HG03135 (cell line): Measurements from ENCODE around the gene ADPRM.
"Not testable (repeated sequence)": the region's sequence is repeated elsewhere in the genome, so short reads cannot be mapped to it uniquely, and the experiment has no call there.

Experiments
- ATAC-seq: cut with Tn5 transposase; IDR thresholded peaks from one replicate; pipeline ENCODE4 v1.9.1; 2021; ENCODE audit warnings: mild to moderate bottlenecking, moderate library complexity; ENCODE audit not compliant: unreplicated experiment

Gene ADPRM, protein sequence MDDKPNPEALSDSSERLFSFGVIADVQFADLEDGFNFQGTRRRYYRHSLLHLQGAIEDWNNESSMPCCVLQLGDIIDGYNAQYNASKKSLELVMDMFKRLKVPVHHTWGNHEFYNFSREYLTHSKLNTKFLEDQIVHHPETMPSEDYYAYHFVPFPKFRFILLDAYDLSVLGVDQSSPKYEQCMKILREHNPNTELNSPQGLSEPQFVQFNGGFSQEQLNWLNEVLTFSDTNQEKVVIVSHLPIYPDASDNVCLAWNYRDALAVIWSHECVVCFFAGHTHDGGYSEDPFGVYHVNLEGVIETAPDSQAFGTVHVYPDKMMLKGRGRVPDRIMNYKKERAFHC

DNA sequence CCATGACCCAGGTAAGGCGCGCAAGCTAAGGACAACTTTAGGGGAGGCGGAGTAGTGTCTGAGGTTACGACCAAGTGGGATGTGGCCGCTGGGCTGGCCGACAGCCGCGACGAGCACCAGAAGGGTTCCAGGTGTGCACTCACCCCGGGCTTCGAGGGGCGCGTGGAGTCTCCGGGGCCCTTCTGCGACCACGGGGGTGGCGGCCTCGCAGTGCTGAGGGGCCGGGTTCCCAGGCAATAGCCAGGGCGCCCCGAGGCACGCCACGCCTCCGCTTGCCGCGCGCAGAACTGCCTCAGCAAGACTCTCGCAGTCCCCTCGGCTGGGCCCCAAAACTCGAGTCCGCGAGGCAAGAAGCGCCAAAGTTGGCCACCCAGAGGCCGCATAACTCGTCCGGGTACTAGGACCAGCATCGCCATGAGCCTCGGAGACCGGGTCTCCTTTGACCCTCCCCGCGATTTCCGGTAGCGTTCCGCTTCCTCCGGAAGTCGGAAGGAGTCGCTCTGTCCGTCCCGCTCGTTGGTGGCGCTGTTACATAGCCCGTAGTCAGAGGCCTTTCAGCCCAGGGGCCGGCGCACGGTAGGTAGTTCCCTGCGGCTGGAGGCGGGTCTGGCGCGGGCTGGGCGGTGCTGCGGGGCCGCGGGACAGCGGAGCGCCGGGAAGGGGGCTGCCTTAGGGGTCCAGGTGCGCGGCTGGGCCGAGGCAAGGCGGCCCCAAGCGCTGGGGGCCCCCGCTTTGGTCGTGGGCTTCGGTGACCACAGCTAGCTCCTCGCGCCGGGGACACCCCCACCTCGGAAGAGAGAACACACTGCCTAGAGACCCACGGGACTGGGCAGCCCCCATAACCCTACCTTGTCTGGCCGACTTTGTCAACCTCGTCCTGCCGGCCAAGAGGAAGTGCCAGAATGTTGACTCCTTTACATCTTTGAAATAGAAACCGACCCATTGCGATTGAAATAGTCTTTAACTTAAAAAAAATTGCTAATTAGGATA, at the start of gene ADPRM, which contains the start of gene SCO1:
Gene ADPRM, plus strand, starts transcription at position 503 of the 990 bp plus-strand sequence. CDS start 7,333 bp downstream, outside the sequence.
Gene SCO1, minus strand, starts transcription at position 442 of the 990 bp plus-strand sequence. Its CDS starts 26 bp downstream, at position 416.
- ATAC-seq = peak; percentile 92

DNA sequence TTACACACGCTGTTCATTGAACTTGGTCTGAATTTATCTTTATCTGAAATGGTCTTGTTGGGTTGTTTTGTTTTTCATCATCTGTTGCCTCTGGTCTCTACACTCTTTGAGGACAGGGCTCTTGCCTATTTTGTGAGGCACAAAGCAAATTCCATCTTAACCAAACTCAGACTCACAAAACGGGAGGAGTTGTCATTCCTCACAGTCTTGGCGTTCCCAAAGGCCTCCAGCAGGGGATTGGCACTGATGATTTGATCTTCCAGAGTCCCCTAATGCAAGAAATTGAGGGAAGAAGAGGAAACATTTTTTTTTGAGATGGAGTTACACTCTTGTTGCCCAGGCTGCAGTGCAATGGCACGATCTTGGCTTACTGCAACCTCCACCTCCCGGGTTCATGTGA, 49.0 kb upstream of the ADPRM start:
- no peak for ATAC-seq

DNA sequence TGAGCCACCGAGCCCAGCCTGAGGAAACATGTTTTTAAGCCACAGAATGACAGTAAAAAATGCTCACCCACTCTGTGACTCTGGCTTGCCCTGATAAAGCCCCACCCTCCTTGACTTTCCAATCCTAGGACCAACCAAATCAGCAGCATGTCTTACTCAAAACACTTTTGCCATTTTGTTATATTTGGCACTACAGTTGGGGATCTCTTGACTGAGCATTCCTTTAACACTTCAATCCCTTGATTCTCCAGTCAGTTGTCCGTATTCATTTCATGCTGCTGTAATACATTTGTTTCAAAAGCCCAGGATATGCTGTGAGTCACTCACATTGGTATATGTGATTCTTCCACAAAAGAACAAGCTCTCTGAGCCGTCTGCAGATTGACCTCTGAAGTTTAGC, 48.4 kb upstream of the ADPRM start:
- no peak for ATAC-seq

DNA sequence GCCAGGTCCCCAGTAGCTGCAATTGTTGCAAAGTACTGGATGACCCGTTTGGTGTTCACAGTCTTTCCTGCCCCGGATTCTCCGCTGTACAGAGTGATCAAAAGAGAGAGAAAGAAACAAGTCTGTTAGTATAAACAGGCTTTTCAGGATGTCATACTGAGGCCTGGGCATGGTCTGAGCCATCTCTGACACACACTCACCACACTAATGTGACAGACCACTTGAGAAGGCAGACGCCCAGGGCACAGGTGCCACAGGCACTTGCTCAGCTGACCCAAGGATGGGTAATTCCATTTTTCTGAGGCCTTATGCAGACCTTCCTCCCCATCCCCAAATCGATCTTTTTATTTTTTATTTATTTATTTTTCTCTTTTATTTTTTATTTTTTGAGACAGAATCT, 47.8 kb upstream of the ADPRM start:
- ATAC-seq = no peak

DNA sequence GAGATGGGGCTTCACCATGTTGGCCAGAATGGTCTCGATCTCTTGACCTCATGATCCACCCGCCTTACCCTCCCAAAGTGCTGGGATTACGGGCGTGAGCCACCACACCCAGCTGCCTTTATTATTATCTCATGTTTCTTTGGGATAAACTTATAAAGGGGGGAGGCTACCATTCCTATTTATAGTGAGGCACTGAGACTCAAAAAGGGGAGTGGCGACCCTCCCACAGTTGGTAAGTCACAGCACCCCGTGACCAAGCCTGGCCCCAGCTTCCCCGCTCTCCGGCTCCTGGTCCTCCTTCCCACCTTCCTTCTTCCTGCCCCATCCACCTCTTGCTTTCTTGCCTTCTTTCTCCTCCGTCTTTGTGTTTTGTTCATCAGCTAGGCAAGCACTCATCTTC, 45.5 kb upstream of the ADPRM start:
- no peak for ATAC-seq

DNA sequence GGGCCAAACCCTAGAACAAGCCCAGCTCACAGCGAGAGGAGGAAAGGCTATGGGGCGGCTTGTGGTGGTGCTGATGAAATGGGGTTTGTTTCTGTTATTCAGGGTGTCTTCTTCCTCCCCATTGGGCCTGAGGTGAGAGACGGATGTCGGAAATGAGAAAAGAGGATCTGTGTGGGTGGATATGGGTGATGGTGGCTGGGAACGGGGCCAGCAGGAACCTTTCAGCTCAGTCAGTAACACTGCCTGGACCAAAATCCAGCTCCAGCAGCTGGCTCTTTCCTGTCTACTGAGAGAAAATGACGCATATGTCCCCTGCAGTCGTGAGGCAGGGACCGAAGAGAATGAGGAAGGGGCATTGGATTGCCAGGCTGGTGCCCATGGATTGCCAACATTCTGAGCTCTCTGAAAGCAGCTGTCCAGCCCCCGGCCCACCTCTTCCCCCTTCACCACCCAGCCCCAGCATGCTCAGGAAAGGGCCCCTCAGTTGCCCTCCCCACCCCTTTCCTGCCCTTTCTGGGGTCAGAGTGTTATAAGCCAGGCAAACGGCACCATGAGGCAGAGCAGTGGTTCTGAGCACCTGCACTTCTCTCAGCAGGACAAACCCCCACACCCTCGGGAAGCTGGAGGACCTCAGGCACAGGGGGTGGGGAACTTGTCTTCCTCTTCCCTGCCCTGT, 44.3 kb upstream of the ADPRM start:
- no peak for ATAC-seq

DNA sequence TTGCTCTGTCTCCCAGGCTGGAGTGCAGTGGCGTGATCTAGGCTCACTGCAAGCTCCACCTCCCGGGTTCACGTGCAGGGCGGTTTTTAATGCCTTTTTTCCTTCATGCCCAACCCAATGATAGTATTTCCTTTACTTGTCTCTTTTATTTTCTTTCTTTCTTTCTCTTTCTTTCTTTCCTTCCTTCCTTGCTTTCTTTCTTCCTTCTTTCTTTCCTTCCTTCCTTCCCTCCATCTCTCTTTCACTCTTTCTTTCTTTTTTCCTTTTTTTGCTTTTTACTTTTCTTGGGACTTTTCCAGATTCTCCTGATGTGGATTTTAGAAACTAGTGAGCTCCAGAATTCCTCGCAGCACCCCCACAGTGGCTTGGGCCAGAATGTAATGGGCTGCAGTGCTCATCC, 43.4 kb upstream of the ADPRM start:
- no peak for ATAC-seq

DNA sequence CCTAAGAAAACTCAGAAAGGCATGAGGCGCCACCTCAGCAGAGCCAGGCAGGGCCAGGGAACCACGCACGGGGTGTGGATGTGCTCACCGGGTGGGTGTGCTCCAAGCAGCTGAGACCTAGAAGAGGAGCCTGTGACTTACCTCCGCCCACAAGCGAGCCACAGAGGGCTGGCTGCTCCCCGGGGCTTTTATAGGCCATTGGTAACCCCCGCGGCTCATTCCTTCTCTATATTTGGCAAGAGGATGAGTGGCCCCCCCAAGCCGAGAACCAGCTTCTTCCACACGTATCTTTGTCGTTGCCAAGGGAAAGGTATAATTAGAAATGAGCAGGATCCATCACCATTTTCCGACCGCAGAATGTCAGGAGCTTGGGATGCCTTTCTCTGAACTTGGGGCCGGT, 40.2 kb upstream of the ADPRM start, which contains the start of gene MYH3:
Gene MYH3, minus strand, starts transcription at position 162 of the 400 bp plus-strand sequence. CDS start 2,245 bp downstream, outside the sequence.
- ATAC-seq = no peak

DNA sequence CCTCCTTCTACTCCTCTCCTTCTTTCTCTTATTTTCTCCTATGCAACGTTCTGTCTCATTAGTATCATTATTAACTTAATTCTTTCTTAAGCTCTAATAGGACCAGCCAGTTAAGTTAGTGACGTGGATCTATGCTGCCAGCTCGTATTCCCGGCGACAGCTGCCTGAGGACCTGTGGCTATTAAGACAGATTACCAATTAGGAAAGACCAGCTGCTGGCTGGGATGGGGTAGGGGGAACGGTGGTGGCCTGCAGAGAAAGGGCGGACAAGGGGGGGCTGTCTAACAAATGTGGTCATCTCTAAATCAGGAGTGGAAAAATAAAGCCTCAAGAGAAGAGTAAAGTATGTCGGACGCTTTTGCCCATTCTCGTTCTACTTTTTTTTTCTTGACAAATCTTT, 39.5 kb upstream of the ADPRM start:
- no peak for ATAC-seq

DNA sequence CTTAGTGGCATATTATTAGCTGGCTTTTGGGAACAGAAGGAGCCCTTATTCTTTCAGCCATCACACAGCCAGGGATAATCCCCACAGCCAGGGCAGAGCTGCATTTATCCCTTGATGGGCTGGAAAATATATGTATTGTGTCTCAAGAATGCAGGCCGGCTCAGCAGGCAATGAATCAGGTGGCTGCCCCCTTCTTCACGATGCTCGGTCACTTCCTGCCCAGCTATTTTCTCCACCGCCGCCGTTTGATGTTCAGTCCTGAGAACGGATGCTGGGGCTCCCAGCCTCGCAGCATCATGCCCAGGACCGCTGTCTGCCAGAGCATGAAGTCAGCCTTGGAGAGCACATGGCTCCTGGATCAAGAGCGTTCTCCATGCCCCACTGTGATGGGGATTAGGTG, 36.0 kb upstream of the ADPRM start:
- no peak for ATAC-seq

DNA sequence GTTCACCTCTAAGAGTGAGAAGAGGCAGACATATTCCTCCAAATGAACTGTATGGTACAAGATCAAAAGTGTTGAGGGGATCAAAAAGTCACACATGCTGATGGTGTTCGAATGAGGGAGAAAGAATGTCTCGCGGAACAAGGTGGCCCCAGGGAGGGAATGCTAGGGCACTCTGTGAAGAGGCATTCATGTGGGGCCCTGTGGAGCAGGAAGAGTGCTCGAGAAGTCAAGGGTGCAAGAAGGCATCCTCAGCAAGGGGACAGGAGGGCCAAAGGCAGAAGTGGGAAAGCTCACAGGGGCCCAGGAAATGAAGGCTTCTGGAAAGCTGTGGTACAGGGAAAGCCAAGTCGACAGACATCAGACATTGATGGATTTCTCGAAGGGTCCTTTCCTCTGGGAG, 34.2 kb upstream of the ADPRM start:
- no peak for ATAC-seq

DNA sequence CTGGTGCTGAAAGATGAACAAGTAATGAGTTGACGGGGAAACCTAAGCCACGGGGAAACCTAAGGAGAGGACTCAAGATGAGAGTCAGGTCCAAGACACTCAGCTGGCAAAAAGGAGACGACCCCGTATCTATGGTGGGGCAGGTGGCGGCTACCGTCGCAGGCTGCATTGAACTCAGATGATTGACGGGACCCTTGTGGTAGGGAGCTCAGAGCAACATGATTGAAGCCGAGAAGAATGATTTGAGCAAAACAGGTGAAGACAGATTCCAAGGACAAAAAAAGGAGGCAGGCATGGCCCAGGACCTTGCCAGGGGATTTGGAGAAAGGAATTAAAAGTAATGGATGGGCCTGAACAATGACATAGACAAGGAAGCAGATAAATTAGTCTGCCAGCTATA, 32.8 kb upstream of the ADPRM start:
- no peak for ATAC-seq

DNA sequence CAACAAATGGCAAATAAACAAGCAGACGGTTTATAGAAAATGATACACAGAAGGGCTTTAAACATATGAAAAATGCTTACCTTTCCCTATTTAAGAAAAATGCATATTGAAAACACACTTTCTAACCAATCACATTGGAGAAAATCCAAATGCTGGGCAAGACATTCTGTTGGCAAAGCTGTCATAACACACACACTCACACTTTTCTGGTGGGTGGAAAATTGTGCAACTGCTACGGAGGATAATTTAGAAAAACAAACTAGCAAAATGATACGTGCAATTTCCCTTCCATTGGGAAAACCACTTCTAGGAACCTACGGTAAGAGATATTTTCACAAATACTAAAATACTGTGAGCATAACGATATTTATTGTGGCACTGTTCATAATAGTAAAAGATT, 30.5 kb upstream of the ADPRM start:
- ATAC-seq = no peak

DNA sequence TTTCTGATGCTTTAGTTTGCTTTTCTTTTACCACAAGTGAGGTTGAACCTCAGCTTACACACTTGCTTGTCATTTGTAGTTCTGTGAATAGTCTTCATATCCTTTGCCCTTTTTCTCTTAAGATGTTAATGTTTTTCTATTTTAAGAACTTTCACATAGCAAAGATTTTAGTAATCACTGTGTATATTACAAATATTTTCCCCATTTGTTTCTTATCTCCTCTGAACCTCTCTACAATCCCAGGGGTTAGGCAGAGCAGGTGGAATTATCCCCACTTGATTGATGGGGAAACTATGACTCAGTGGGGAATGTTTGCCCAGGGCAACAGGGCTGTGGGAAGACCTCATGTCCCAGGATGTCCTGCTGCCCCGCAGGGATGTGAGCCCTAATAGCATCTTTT, 28.6 kb upstream of the ADPRM start:
- ATAC-seq = no peak

DNA sequence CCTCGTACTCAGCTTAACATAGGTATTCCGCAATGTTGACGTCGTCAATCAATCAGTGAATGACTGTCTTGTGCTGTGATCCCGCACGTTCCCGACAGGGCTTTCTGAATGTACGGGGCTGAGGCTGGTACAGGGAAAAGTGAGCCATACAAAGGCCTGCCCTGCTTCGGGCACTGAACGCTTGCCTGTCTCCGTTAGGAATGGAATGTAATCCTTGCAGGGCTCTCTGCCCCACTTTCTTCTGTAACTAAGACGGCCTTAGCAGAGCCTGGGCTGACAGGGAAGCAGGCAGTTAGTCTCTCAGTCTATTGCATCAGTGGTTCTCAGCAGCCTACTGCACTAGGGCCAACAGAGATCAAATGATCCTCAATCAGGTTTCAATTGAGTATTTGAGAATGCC, 24.1 kb upstream of the ADPRM start:
- ATAC-seq = no peak

DNA sequence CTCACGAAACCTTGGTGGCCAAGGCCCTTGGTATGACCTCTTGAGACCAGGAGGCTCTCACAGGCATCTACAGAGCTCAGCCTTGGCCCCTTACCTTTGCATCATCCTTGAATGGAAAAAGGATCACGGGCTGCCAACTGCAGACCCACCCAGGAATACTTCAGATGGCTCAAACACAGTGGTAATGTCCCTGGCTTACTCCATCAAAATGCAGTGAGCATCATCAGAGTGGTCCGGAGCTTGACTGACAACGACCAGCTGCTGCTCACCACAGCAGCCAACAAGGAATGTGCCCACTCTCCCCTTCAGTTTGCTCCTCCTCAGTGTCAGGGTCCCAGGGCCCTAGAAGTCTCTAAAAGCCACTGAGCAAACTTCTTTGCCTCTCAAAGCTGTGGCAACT, 22.7 kb upstream of the ADPRM start:
- ATAC-seq = no peak

DNA sequence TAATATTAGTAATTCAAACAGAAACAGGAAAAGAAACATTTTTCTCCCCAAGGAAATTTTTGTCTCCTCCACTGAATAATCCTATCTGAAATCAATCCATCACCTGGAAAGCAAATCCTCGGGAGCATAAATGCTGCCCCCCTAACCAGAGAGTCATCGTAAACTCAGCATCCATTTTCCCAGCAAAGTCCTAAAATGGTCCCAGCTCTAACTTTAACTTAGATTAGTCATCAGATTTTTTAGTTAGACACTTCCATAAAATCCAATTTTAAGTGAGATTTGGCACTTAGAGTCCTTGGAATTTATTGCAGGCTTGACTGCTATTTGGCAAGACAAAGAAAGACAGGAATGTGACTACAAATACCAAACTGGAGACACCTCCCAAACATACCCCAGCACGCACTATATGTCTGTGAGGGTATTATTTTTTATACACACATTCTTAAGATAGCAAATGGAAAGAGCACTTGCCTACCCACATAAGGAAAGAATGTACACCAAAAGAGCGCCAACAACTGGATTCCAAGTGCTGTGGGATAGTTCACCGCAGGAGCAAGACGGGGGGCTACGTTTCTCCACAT, 15.4 kb upstream of the ADPRM start:
- ATAC-seq = no peak

DNA sequence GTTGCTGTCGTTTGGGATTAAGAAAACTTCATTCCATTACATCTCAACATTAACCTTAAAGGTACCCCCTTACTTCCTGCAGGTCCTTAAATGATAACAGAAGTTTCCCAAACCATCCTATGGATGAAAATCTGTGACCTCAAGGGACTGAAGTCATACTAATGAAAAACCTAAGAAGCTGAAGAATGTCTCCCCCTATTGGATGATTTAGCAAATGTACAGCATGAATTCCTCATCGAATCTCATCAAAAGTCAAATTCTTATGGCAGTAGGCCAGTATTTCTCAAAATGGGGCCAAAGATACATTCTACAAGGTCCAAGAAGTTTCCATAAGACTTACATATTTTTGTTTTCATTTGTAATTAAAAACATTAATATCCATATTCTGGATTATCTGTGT, 13.5 kb upstream of the ADPRM start:
- no peak for ATAC-seq

DNA sequence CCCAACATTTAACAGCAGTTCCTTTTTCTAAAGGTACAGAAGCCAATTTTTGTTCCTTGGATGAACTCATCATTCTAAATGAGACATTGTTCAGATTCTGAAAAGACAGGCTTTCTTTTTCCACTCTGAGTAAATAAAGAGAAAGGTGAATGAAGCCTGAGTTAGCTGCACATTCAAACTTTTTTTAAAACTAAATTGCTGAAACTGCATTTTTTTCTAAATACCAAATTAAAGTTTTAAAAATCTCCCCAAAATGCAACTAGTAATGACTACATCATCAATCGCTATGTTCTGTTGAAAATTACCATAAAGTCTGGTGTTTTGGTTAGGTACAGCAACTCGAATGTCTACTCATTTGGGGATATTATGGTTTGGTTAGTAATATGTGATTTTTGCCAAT, 9.9 kb upstream of the ADPRM start:
- no peak for ATAC-seq

DNA sequence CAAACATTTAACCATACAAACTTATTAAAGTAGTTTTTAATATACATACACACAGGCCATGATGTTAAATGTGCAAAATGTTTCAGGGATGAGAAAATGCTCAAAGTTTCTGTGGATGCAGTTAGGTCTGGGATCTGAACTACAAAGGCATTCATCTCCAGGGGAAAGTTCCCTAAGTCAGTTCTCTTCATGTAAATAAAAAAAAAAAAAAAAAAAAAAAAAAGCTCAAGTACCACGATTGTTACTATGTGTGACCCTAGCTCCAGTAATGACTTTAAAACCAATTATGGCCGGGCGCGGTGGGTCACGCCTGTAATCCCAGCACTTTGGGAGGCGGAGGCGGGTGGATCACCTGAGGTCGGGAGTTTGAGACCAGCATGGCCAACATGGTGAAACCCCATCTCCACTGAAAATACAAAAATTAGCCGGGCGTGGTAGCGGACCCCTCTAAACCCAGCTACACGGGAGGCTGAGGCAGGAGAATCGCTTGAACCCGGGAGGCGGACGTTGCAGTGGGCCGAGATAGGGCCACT, 1.5 kb upstream of the ADPRM start:
- not testable (repeated sequence) for ATAC-seq
